MCF 10A (cell line): Measurements from ENCODE around the gene STAT5B. TPM values are rescaled to one million over a fixed set of nuclear protein-coding genes. Genes with fewer than 3 reads are reported as not detected.

Source experiments
- Bru-seq: library from RNA; stranded (reverse); fragments of 400-500 nt; gene quantifications from one replicate; lab custom pipeline; 2021; lab: Mats Ljungman, UMichigan
- BruChase-seq, 2 experiments: library from RNA; stranded (reverse); fragments of 400-500 nt; gene quantifications; one replicate each; lab custom pipeline; 2021; lab: Mats Ljungman, UMichigan
- BruUV-seq: library from RNA; stranded (reverse); fragments of 400-500 nt; replicated peaks from 2 replicates; lab custom pipeline; 2021; lab: Mats Ljungman, UMichigan
- CTCF ChIA-PET: fragments of 300-600 bp; sonication (Branson Sonifier 250); formaldehyde crosslinking; extraction: SDS; loops from one replicate; lab custom pipeline; 2021; ENCODE audit warnings: antibody characterized with exemption, inconsistent platforms; lab: Yijun Ruan, JAX
- POLR2A ChIA-PET: fragments of 300-600, 350-650 bp; sonication (Branson Sonifier 250); formaldehyde crosslinking; extraction: SDS; loops from one replicate; lab custom pipeline; 2020; ENCODE audit warnings: antibody characterized with exemption, inconsistent platforms; lab: Yijun Ruan, JAX
- DNase-seq: peaks from one replicate; pipeline ENCODE4 v3.0.0-alpha.2; 2018; ENCODE audit not compliant: unreplicated experiment
- H3K27ac Mint-ChIP-seq: one replicate; pipeline ENCODE4 v1.8.0; 2022; ENCODE audit warnings: mild to moderate bottlenecking, low read depth, mixed read lengths; ENCODE audit not compliant: unreplicated experiment
- H3K27me3 Mint-ChIP-seq: one replicate; pipeline ENCODE4 v1.8.0; 2022; ENCODE audit warnings: mixed read lengths; ENCODE audit not compliant: insufficient read depth, unreplicated experiment
- H3K36me3 Mint-ChIP-seq: one replicate; pipeline ENCODE4 v1.8.0; 2022; ENCODE audit warnings: mild to moderate bottlenecking, moderate library complexity, mixed read lengths; ENCODE audit not compliant: insufficient read depth, unreplicated experiment
- H3K4me1 Mint-ChIP-seq: one replicate; pipeline ENCODE4 v1.8.0; 2022; ENCODE audit warnings: mixed read lengths; ENCODE audit not compliant: insufficient read depth, unreplicated experiment
- H3K4me3 Mint-ChIP-seq: one replicate; pipeline ENCODE4 v1.8.0; 2022; ENCODE audit warnings: mild to moderate bottlenecking, moderate library complexity, mixed read lengths; ENCODE audit not compliant: unreplicated experiment
- H3K9me3 Mint-ChIP-seq: one replicate; pipeline ENCODE4 v1.8.0; 2022; ENCODE audit warnings: mixed read lengths; ENCODE audit not compliant: unreplicated experiment
- CTCF ChIP-seq: fragments of 200-600 bp; IDR thresholded peaks from one replicate; pipeline ENCODE4 v1.8.0; 2022; ENCODE audit warnings: antibody characterized with exemption, mild to moderate bottlenecking; ENCODE audit not compliant: unreplicated experiment
- intact Hi-C: fragments of 100-400 bp; cut with micrococcal nuclease; formaldehyde crosslinking; loops from 2 replicates; pipeline ENCODE4 v1.14.1; 2022
- long read RNA-seq: library from polyadenylated mRNA; stranded (forward); transcript quantifications from one replicate; pipeline ENCODE4 v2.0.0, GENCODE V29; 2022
- total RNA-seq: library from RNA; stranded (reverse); gene quantifications from 2 replicates; pipeline ENCODE4 v1.2.3, GENCODE V29; 2022

The STAT5B gene
- total RNA-seq = 29.8 and 32.6 TPM in 2 replicates
- Bru-seq, nascent RNA = percentile 61 among the genes with signal in this experiment
- BruChase-seq, experiment 1, labeled RNA remaining after a 6-hour chase = percentile 71 among the genes with signal in this experiment
- BruChase-seq, experiment 2, labeled RNA remaining after a 2-hour chase = percentile 64 among the genes with signal in this experiment
- long read RNA-seq, full-length matches to known transcripts = 5 of 28 reads
- long read RNA-seq, partial matches to known transcripts = 19 of 28 reads
- long read RNA-seq, other reads (novel, unspliced or antisense) = 4 of 28 reads

DNA sequence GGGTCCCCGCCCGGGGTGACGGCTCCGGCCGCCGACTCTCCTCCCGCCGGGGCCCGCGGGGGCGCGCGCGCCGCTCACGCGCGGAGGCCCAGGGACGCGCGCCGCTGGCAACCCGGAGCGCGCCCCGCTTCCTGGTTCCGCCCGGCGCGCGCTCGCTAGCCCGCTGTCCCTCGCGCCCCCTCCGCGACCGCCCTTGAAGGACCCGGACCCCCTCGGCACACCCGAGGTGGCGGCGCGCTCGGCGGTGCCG lies at the start of gene STAT5B:
Gene STAT5B, minus strand, starts transcription at position 33 of the 250 bp plus-strand sequence. CDS start 44,264 bp downstream, outside the sequence.
- Mint-ChIP-seq H3K27me3 (no peaks in the 10 kb centered on the region), H3K27ac (peak within 1 kb of the TSS; percentile 89), H3K4me3 (peak within 1 kb of the TSS; percentile 84), H3K4me1 (peaks cover 37% of the 10 kb centered on the region), H3K9me3 (no peaks in the 10 kb centered on the region), H3K36me3 (no peaks in the 10 kb centered on the region)
- POLR2A ChIA-PET = interaction anchor here (0.5 to 3.2 kb wide), 11 partner anchors 9 to 1457 kb away, joined by 3 to 19 read pairs (median 4); partner anchors contain the start of genes DNAJC7, GHDC, STAT3 and STAT5A
- CTCF ChIA-PET = no interaction called here
- no peak for TF ChIP-seq CTCF
- no TSS peak for BruUV-seq
- peak; percentile 57 for DNase-seq
- intact Hi-C loops = no loop called here

DNA sequence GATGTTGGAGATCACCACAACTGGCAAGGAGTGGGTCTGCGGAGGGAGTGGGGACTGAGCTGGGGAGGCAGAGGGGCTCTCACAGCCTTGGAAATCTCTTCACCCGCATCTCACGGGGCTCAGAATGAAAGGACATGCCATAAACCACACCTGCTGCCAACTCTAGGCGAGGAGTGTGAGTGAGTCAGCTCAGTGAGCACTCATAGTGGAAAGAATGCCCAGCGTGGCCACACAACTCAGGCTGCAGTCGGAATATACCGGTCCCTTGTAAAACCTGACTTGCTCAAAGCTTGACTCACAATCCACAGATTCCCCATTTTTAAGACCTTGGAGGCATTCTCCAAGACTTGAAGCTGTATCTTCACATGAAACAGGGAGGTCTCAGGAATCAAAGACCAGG lies 48.8 kb upstream of the STAT5B start:
- peaks cover 27% of the 10 kb centered on the region for H3K4me1 Mint-ChIP-seq
- ChIA-PET CTCF (interaction anchor here (0.7 to 2.4 kb wide), 7 partner anchors 8 to 193 kb away, joined by 3 to 25 read pairs (median 5); partner anchors contain the start of gene CAVIN1), POLR2A (interaction anchor here (0.6 to 3.4 kb wide), 16 partner anchors 13 to 1839 kb away, joined by 3 to 26 read pairs (median 4); partner anchors contain the start of genes CAVIN1 and STAT3)
- H3K27me3 Mint-ChIP-seq = no peaks in the 10 kb centered on the region
- no TSS peak for BruUV-seq
- TF ChIP-seq CTCF = no peak
- H3K36me3 Mint-ChIP-seq = peaks cover 97% of the 10 kb centered on the region
- peak overlapping the region; percentile 78 for H3K27ac Mint-ChIP-seq
- no peak overlapping the region for H3K4me3 Mint-ChIP-seq
- peak; percentile 92 for DNase-seq
- intact Hi-C loops = no loop called here
- no peaks in the 10 kb centered on the region for H3K9me3 Mint-ChIP-seq

- H3K36me3 Mint-ChIP-seq = peaks cover 97% of the 10 kb centered on the region
- CTCF ChIA-PET = interaction anchor here (0.6 to 2.4 kb wide), 13 partner anchors 9 to 408 kb away, joined by 3 to 25 read pairs (median 6); partner anchors contain the start of gene STAT3
- no TSS peak for BruUV-seq
- intact Hi-C loops = loop anchor here (1.0 to 5.0 kb wide), 3 partner anchors 64 to 204 kb away; partner anchors contain the start of genes CAVIN1 and STAT3
- no peaks in the 10 kb centered on the region for H3K9me3 Mint-ChIP-seq
- DNase-seq = no peak
- H3K4me1 Mint-ChIP-seq = peaks cover 11% of the 10 kb centered on the region
- H3K27me3 Mint-ChIP-seq = no peaks in the 10 kb centered on the region
- POLR2A ChIA-PET = interaction anchor here (0.7 to 3.4 kb wide), 12 partner anchors 8 to 207 kb away, joined by 3 to 26 read pairs (median 4); partner anchors contain the start of genes CAVIN1 and STAT3
- no peak for TF ChIP-seq CTCF
- H3K4me3 Mint-ChIP-seq = no peak overlapping the region
- peak overlapping the region; percentile 46 for H3K27ac Mint-ChIP-seq
These were observed 47.1 kb upstream of the STAT5B start for GRCh38 chr17:42323268-42323773.
